HFFc6 (cell line): Measurements from ENCODE around the gene CX3CL1. TPM values are rescaled to one million over a fixed set of nuclear protein-coding genes. Genes with fewer than 3 reads are reported as not detected.
A peak's percentile ranks its signal among the peaks of the same experiment; 100 is the strongest.

Source experiments
- DNase-seq: peaks from one replicate; pipeline ENCODE4 v3.0.0-alpha.2; 2018
- H3K27ac Mint-ChIP-seq: 2 replicates; pipeline ENCODE4 v1.8.0; 2020; ENCODE audit warnings: mild to moderate bottlenecking, mixed read lengths
- H3K27me3 Mint-ChIP-seq: 2 replicates; pipeline ENCODE4 v1.8.0; 2021; ENCODE audit warnings: mild to moderate bottlenecking, moderate library complexity, mixed read lengths; ENCODE audit not compliant: insufficient read depth
- H3K36me3 Mint-ChIP-seq: 2 replicates; pipeline ENCODE4 v1.8.0; 2021; ENCODE audit warnings: low read depth, mixed read lengths
- H3K4me1 Mint-ChIP-seq: 2 replicates; pipeline ENCODE4 v1.8.0; 2020; ENCODE audit warnings: low read depth, mixed read lengths
- H3K4me3 Mint-ChIP-seq: 2 replicates; pipeline ENCODE4 v1.8.0; 2020; ENCODE audit warnings: mild to moderate bottlenecking, moderate library complexity, mixed read lengths
- H3K9me3 Mint-ChIP-seq: 2 replicates; pipeline ENCODE4 v1.8.0; 2020; ENCODE audit warnings: mild to moderate bottlenecking, mixed read lengths
- CTCF ChIP-seq: fragments of 200-600 bp; sonication (generic); IDR thresholded peaks from 2 replicates; pipeline ENCODE4 v1.5.0; 2021; ENCODE audit warnings: antibody characterized with exemption, mild to moderate bottlenecking
- long read RNA-seq: library from polyadenylated mRNA; unstranded; transcript quantifications from one replicate; pipeline ENCODE4 v2.0.0, GENCODE V29; 2019
- total RNA-seq, 6 experiments: library from RNA; stranded (reverse); fragmentation: NEBNext Ultra II Directional; extraction: Animal tissue kit (Norgen Biotek cat#: 25700); gene quantifications; 2 replicates in 1 of 6; 3 replicates in 5 of 6; pipeline ENCODE4 v1.2.3, GENCODE V29; 2021

CX3CL1 gene
- not detected for total RNA-seq
- long read RNA-seq, result 0 reads

- no peaks in the 10 kb centered on the region for H3K9me3 Mint-ChIP-seq
- peaks cover 4% of the 10 kb centered on the region for H3K4me1 Mint-ChIP-seq
- DNase-seq, result peak; percentile 21
- H3K4me3 Mint-ChIP-seq, result no peak within 1 kb of the TSS
- H3K36me3 Mint-ChIP-seq, result no peaks in the 10 kb centered on the region
- no peak within 1 kb of the TSS for H3K27ac Mint-ChIP-seq
- TF ChIP-seq CTCF, result no peak
- peaks cover 44% of the 10 kb centered on the region for H3K27me3 Mint-ChIP-seq
Observed at GRCh38 chr16:57372372-57373116, at the start of gene CX3CL1. TSS of gene CX3CL1 (plus strand) at chr16:57372490. CDS start at chr16:57372569, 79 bp downstream.

GRCh38 chr16:57324749-57325148 lies 47.5 kb upstream of the CX3CL1 start:
- no peak overlapping the region for H3K27ac Mint-ChIP-seq
- no peak overlapping the region for H3K4me3 Mint-ChIP-seq
- no peak for TF ChIP-seq CTCF
- no peaks in the 10 kb centered on the region for H3K9me3 Mint-ChIP-seq
- H3K36me3 Mint-ChIP-seq, result no peaks in the 10 kb centered on the region
- DNase-seq, result no peak
- H3K27me3 Mint-ChIP-seq, result peaks cover 25% of the 10 kb centered on the region
- no peaks in the 10 kb centered on the region for H3K4me1 Mint-ChIP-seq

GRCh38 chr16:57325458-57325857 lies 46.8 kb upstream of the CX3CL1 start:
- no peak overlapping the region for H3K4me3 Mint-ChIP-seq
- H3K27ac Mint-ChIP-seq, result no peak overlapping the region
- H3K4me1 Mint-ChIP-seq, result no peaks in the 10 kb centered on the region
- no peaks in the 10 kb centered on the region for H3K9me3 Mint-ChIP-seq
- DNase-seq, result no peak
- H3K36me3 Mint-ChIP-seq, result no peaks in the 10 kb centered on the region
- H3K27me3 Mint-ChIP-seq, result peaks cover 20% of the 10 kb centered on the region; the same call in 1 of the 2 replicates
- TF ChIP-seq CTCF, result no peak

GRCh38 chr16:57329718-57330327 lies 42.5 kb upstream of the CX3CL1 start:
- no peaks in the 10 kb centered on the region for H3K4me1 Mint-ChIP-seq
- H3K9me3 Mint-ChIP-seq, result peaks cover 9% of the 10 kb centered on the region; the same call in 1 of the 2 replicates
- H3K27me3 Mint-ChIP-seq, result peaks cover 36% of the 10 kb centered on the region
- TF ChIP-seq CTCF, result no peak
- H3K4me3 Mint-ChIP-seq, result no peak overlapping the region
- H3K36me3 Mint-ChIP-seq, result no peaks in the 10 kb centered on the region
- H3K27ac Mint-ChIP-seq, result no peak overlapping the region
- DNase-seq, result no peak

GRCh38 chr16:57331355-57331754 lies 40.9 kb upstream of the CX3CL1 start:
- Mint-ChIP-seq H3K4me1 (no peaks in the 10 kb centered on the region), H3K9me3 (peaks cover 9% of the 10 kb centered on the region; the same call in 1 of the 2 replicates), H3K4me3 (no peak overlapping the region), H3K27ac (no peak overlapping the region), H3K36me3 (no peaks in the 10 kb centered on the region), H3K27me3 (peaks cover 47% of the 10 kb centered on the region)
- no peak for DNase-seq
- TF ChIP-seq CTCF, result no peak
